Loucy (cell line): ENCODE results near the gene SETD3.

Experiments
- H2AFZ ChIP-seq: fragments of 200-600 bp; sonication (generic); 2 replicates; pipeline ENCODE4 v1.6.0; 2016; ENCODE audit warnings: antibody characterized with exemption, mild to moderate bottlenecking, low read length, moderate library complexity
- H3F3A ChIP-seq: fragments of 200-600 bp; 2 replicates; pipeline ENCODE4 v1.6.0; 2016; ENCODE audit warnings: antibody characterized with exemption, low read depth, mild to moderate bottlenecking
- H3K27me3 ChIP-seq: fragments of 200-600 bp; sonication (generic); 2 replicates; pipeline ENCODE4 v1.6.1; 2014; ENCODE audit warnings: low read length, mild to moderate bottlenecking; ENCODE audit not compliant: insufficient read depth, poor library complexity, severe bottlenecking
- H3K36me3 ChIP-seq: fragments of 200-600 bp; sonication (generic); 2 replicates; pipeline ENCODE4 v1.6.1; 2016; ENCODE audit warnings: low read length; ENCODE audit not compliant: insufficient read depth
- H3K4me1 ChIP-seq: fragments of 200-600 bp; sonication (generic); 2 replicates; pipeline ENCODE4 v1.5.1; 2014; ENCODE audit warnings: low read length, mild to moderate bottlenecking; ENCODE audit not compliant: insufficient read depth, poor library complexity, severe bottlenecking
- H3K4me2 ChIP-seq: fragments of 200-600 bp; sonication (generic); 2 replicates; pipeline ENCODE4 v1.6.0; 2014; ENCODE audit warnings: antibody characterized with exemption, low read length, low read depth, mild to moderate bottlenecking; ENCODE audit not compliant: poor library complexity, severe bottlenecking
- H3K4me3 ChIP-seq: fragments of 200-600 bp; sonication (generic); 2 replicates; pipeline ENCODE4 v1.5.1; 2014; ENCODE audit warnings: low read length, mild to moderate bottlenecking, mixed read lengths; ENCODE audit not compliant: poor library complexity, severe bottlenecking
- H3K79me2 ChIP-seq: fragments of 200-600 bp; sonication (generic); 2 replicates; pipeline ENCODE4 v1.6.1; 2014; ENCODE audit warnings: low read length; ENCODE audit not compliant: insufficient read depth
- H3K9ac ChIP-seq: fragments of 200-600 bp; sonication (generic); 2 replicates; pipeline ENCODE4 v1.6.0; 2014; ENCODE audit warnings: mild to moderate bottlenecking, low read depth, low read length, moderate library complexity; ENCODE audit not compliant: poor library complexity, severe bottlenecking
- H3K9me2 ChIP-seq: fragments of 200-600 bp; sonication (generic); replicated peaks from 2 replicates; pipeline ENCODE4 v1.6.1; 2016; ENCODE audit warnings: low read depth, low read length, mixed read lengths
- H3K9me3 ChIP-seq: fragments of 200-600 bp; sonication (generic); 2 replicates; pipeline ENCODE4 v1.6.1; 2014; ENCODE audit warnings: mild to moderate bottlenecking, antibody characterized with exemption, low read length, low read depth; ENCODE audit not compliant: insufficient read depth
- H4K20me1 ChIP-seq: fragments of 200-600 bp; sonication (generic); 2 replicates; pipeline ENCODE4 v1.6.0; 2014; ENCODE audit warnings: antibody characterized with exemption, low read length, mild to moderate bottlenecking; ENCODE audit not compliant: insufficient read depth, poor library complexity, severe bottlenecking
- EZH2phosphoT487 ChIP-seq: fragments of 200-600 bp; IDR thresholded peaks from 2 replicates; pipeline ENCODE4 v1.6.1; 2018; ENCODE audit warnings: antibody characterized with exemption, mild to moderate bottlenecking, moderate library complexity, borderline replicate concordance
- TF ChIP-seq, protein P1 (sequence below): fragments of 200-600 bp; sonication (generic); conservative IDR thresholded peaks from 2 replicates; pipeline ENCODE4 v1.5.1; 2014; ENCODE audit warnings: mild to moderate bottlenecking, antibody characterized with exemption, low read length

SETD3 gene

DNA sequence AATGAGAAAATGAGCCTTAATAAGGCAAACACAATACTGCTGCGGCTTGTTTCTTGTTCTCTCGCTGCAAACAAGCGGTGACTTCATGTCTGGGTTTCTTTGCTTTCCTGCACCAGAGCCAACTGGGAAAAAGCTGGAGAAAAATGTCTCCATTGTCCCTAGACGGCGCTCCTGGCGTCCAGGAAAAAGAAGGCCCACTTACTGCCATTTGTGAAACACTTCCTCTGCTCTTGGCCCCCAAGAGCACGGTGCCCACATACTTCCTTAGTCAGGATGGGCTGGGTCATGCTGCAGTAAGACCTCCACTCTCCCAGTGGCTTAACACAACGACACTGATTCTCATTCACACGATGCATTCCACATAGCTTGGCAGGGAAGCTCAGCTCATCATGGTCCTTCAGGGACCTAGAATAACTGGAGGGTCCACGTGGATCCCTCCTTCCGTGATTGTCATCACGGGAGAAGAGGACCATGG lies 122.7 kb downstream of the SETD3 start:
- Histone ChIP-seq H3K4me2 (no peak overlapping the region), H3K36me3 (no peaks in the 10 kb centered on the region), H3K9ac (no peak overlapping the region), H3K4me1 (no peaks in the 10 kb centered on the region), H3K79me2 (no peaks in the 10 kb centered on the region), H4K20me1 (no peaks in the 10 kb centered on the region), H3K27me3 (no peaks in the 10 kb centered on the region), H3F3A (no peaks in the 10 kb centered on the region), H3K9me3 (no peaks in the 10 kb centered on the region), H3K9me2 (no peaks in the 10 kb centered on the region), H3K4me3 (no peak overlapping the region), H2AFZ (no peak overlapping the region)
- TF ChIP-seq EZH2phosphoT487: no peak
- TF ChIP-seq, protein P1, sequence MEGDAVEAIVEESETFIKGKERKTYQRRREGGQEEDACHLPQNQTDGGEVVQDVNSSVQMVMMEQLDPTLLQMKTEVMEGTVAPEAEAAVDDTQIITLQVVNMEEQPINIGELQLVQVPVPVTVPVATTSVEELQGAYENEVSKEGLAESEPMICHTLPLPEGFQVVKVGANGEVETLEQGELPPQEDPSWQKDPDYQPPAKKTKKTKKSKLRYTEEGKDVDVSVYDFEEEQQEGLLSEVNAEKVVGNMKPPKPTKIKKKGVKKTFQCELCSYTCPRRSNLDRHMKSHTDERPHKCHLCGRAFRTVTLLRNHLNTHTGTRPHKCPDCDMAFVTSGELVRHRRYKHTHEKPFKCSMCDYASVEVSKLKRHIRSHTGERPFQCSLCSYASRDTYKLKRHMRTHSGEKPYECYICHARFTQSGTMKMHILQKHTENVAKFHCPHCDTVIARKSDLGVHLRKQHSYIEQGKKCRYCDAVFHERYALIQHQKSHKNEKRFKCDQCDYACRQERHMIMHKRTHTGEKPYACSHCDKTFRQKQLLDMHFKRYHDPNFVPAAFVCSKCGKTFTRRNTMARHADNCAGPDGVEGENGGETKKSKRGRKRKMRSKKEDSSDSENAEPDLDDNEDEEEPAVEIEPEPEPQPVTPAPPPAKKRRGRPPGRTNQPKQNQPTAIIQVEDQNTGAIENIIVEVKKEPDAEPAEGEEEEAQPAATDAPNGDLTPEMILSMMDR: no peak

DNA sequence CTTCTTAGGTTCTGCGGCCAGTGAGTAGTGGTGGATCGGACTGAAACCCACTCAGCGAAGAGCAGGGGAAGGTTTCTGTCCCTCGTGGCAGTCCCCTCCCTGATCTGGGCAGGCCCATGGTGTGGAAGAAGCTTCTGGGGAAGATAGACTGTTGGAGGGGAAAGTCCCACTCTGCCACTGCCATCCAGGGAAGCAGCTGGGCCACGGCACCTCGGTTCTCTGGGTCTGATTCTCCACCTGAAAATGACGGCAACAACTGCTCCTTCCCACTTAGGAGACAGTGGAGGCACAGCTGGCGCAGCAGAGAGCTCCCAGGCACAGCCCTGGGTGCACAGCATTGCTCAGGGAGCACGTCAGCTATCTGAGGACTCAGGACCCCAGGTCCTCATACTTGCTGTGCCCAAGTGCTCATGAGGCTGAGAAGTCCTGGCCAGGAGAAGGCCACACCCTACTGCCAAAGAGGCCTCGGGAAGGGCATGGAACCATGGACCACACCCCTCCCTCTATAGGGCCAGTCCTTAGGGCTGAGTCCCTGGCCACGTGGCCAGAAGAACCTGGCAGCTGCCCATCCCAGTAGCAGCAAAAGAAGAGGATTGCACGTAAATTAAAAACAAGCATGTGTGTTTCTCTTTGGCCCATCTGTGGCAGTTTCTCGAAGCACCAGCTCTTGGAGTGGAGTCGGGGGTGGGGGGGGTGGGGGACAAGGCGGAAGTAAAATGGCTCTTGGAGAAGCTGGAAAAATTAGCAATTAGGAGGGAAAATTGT lies 123.3 kb downstream of the SETD3 start:
- Histone ChIP-seq H3K27me3 (no peaks in the 10 kb centered on the region), H3K9ac (no peak overlapping the region), H3K4me2 (no peak overlapping the region), H3K36me3 (no peaks in the 10 kb centered on the region), H3F3A (no peaks in the 10 kb centered on the region), H3K4me3 (no peak overlapping the region), H3K9me3 (no peaks in the 10 kb centered on the region), H3K79me2 (no peaks in the 10 kb centered on the region), H3K4me1 (no peaks in the 10 kb centered on the region), H4K20me1 (no peaks in the 10 kb centered on the region), H3K9me2 (no peaks in the 10 kb centered on the region), H2AFZ (no peak overlapping the region)
- no peak for TF ChIP-seq EZH2phosphoT487

DNA sequence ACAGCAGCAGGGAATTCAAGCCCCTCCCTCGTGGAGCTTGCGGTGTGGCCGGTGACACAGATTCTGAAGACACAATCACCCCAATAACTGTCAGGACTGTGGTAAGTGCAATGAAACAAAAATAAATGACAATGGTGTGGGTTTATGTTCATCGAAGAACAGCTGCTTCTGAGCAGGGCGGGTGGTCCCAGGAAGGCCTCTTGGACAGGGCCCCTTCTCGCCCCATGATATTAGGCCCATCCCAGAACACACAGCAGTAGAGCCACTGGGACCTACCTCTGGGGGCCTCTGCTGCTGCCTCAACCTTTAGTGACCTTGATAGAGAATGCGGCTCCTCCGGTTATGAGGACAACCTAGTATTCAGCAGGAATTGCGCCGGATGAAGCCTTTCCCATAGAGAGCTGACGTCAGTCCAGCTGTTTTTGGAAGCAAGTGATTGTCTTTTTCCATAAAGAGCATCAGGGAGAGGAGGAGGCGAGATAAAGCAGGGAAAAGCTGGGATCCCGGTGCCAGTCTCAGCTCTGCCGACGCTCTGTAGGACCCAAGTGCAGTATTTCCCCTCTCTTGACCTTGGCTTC lies 124.5 kb downstream of the SETD3 start:
- Histone ChIP-seq H3K9ac (no peak overlapping the region), H3K4me2 (no peak overlapping the region), H3F3A (no peaks in the 10 kb centered on the region), H3K4me3 (no peak overlapping the region), H3K79me2 (no peaks in the 10 kb centered on the region), H3K4me1 (no peaks in the 10 kb centered on the region), H3K27me3 (no peaks in the 10 kb centered on the region), H2AFZ (no peak overlapping the region), H3K9me3 (no peaks in the 10 kb centered on the region), H3K9me2 (no peaks in the 10 kb centered on the region), H4K20me1 (no peaks in the 10 kb centered on the region), H3K36me3 (no peaks in the 10 kb centered on the region)
- TF ChIP-seq, protein P1: no peak
- TF ChIP-seq EZH2phosphoT487: no peak
